ENCODE measurements around the gene ARHGAP18.

- TF ChIP-seq, protein P1, sequence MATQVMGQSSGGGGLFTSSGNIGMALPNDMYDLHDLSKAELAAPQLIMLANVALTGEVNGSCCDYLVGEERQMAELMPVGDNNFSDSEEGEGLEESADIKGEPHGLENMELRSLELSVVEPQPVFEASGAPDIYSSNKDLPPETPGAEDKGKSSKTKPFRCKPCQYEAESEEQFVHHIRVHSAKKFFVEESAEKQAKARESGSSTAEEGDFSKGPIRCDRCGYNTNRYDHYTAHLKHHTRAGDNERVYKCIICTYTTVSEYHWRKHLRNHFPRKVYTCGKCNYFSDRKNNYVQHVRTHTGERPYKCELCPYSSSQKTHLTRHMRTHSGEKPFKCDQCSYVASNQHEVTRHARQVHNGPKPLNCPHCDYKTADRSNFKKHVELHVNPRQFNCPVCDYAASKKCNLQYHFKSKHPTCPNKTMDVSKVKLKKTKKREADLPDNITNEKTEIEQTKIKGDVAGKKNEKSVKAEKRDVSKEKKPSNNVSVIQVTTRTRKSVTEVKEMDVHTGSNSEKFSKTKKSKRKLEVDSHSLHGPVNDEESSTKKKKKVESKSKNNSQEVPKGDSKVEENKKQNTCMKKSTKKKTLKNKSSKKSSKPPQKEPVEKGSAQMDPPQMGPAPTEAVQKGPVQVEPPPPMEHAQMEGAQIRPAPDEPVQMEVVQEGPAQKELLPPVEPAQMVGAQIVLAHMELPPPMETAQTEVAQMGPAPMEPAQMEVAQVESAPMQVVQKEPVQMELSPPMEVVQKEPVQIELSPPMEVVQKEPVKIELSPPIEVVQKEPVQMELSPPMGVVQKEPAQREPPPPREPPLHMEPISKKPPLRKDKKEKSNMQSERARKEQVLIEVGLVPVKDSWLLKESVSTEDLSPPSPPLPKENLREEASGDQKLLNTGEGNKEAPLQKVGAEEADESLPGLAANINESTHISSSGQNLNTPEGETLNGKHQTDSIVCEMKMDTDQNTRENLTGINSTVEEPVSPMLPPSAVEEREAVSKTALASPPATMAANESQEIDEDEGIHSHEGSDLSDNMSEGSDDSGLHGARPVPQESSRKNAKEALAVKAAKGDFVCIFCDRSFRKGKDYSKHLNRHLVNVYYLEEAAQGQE (IDR thresholded peaks at IDR 0.05; ENCODE audit: low read depth) = no peak
- TF ChIP-seq TCF12 (IDR thresholded peaks at IDR 0.05; ENCODE audit: low read depth) (no peak), EP300 (IDR thresholded peaks at IDR 0.05; ENCODE audit: borderline replicate concordance) (no peak), FOXM1 (IDR thresholded peaks at IDR 0.05; ENCODE audit: borderline replicate concordance, low read depth) (no peak), YY1 (IDR thresholded peaks at IDR 0.05; ENCODE audit: low read depth) (no peak), RAD21 (IDR thresholded peaks at IDR 0.05; ENCODE audit: low read depth) (no peak), CREB1 (IDR thresholded peaks at IDR 0.05; ENCODE audit: low read depth) (no peak), TAF1 (IDR thresholded peaks at IDR 0.05; ENCODE audit: low read depth) (no peak)
- TF ChIP-seq, protein P2, sequence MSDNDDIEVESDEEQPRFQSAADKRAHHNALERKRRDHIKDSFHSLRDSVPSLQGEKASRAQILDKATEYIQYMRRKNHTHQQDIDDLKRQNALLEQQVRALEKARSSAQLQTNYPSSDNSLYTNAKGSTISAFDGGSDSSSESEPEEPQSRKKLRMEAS (IDR thresholded peaks at IDR 0.05) = no peak
Observed at GRCh38 chr6:129726650-129727049, 16.7 kb upstream of the ARHGAP18 start.
